ENCODE results near the gene TMEM100. TPM values are rescaled to one million over a fixed set of nuclear protein-coding genes. Genes with fewer than 3 reads are reported as not detected.

TMEM100 gene
- 1.8 and 7.6 TPM in 2 replicates for total RNA-seq

GRCh38 chr17:55722742-55723487, at the start of gene TMEM100:
TMEM100 (minus strand) TSS chr17:55722864; CDS start chr17:55721070, 1,794 bp downstream.

DNA sequence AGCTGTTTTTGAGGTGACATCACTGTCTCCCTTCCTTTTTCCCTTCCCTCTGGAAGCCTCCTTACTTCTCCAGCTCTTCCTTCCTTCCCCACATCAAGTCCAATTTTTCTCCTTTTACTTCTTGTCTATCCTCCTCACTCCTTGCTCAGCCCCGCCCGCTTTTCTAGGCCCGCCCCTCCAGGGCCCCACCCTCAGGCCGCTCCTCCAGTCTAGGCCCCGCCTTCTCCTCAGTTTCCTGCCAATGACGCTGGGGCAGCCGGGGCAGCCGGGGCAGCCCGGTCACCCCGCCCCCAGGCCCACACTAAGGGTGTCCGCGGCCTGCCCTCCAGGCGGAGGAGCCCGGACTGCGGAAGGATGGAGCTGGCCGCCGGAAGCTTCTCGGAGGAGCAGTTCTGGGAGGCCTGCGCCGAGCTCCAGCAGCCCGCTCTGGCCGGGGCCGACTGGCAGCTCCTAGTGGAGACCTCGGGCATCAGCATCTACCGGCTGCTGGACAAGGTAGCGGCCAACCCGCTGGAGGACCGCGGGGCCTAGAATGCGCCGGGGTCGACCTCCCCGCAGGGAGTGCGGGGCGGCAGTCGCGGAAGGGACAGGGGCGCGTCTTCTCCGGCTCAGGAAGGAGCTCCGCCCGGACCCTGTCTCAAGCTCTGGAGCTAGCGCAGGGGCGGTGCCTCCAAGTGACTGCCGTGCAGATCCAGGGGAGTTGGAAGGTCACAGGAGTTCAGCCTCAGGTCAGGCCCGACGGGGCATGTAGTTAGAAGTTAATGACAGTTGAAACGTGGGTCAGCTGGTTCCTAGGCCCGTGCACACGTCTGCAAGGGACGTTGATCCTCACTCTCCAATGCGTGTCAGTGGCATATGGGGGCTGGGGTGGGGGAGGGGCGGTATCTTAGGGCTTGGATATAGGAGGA, 28.3 kb upstream of the TMEM100 start, which contains the start of gene PCTP:
PCTP (plus strand) TSS at position 302 of the 908 bp plus-strand sequence; CDS start at position 355, 53 bp downstream.

Other genes with a start within 250 kb of the TMEM100 start
- not detected in 2 replicates for gene SMIM36, start 211.4 kb downstream of the TMEM100 start, total RNA-seq
- 6.5 and 17.4 TPM in 2 replicates for gene PCTP, start 28.2 kb upstream of the TMEM100 start, total RNA-seq

Measured in pericardium fibroblast (primary cell).